Activated CD8-positive, alpha-beta memory T cell treated with anti-CD3 and anti-CD28 coated beads for 1 hour (primary cell): ENCODE measurements around the gene GH1.

ENCODE experiments used
- DNase-seq, 2 donors: peaks; one replicate each; pipeline ENCODE4 v3.0.0-alpha.2; 2020; ENCODE audit warnings: low read depth in 1 of 2; ENCODE audit errors: extremely low read depth in 1 of 2

Gene GH1

DNA sequence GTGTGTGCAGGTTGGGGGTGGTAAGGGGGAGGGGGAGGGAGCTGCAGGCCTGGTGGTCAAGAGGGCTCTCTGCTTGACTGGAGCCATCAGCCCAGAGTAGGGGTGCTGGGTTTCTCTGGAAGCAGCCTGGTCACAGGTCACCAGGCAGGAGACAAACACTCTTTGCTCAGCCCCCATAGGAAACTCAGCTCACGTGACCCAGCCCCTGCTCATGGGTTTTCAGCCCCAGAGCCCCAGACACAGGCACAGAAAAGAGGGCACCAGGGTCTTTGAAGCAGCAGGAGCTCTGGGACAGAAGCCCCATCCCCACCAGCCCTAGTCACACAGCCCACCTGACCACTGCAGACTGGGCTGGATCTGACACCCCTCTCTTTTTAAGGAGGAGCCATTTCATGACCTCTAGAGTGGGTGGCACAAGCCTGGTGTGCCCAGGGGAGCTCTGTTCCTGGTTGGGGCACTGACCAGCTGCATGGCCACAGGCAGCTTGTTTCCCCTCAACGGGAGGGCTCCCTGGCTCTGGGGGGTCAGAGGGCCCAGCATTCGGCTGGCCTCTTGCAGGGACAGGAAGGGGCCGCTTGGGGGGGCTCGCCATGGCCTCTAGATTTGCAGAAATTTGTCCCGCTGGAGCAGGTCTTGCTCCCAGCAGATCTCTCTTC is 27.3 kb upstream of the GH1 start:
- no peak for DNase-seq

DNA sequence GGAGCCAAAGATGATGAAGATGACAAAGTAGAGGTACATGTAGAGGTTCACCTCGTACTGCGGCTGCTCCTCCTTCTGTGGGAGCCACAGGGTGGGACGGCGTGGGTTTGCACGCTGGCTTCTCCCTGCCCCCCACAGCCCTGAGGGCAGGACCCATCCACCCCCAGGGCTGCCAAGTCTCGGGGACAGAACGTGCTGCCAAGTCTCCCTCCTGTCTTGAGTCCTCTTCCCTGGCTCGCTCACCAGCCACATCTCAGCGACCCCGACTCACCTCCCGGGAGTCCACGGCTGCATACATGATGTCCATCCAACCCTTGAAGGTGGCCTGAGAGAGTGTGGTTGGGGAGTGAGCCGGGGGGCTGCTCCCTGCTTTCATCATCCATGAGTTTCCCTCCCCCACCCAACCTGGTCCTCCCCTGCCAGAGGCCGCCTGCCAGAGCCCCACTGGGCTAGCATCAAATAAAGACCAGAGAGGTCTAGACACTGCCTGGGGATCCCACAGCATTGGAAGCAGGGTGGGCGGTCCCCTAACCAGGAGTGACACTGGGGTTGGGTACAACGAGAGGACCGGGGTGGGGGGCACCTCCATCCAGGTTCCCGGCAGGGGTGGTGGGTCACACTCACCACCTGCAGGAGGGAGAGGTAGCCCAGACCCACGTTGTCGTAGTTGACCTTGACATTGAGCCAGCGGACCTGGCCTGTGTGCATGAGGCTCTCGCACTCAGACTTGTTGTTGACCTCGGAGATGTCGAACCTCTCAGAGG is 26.3 kb upstream of the GH1 start:
- no peak for DNase-seq

DNA sequence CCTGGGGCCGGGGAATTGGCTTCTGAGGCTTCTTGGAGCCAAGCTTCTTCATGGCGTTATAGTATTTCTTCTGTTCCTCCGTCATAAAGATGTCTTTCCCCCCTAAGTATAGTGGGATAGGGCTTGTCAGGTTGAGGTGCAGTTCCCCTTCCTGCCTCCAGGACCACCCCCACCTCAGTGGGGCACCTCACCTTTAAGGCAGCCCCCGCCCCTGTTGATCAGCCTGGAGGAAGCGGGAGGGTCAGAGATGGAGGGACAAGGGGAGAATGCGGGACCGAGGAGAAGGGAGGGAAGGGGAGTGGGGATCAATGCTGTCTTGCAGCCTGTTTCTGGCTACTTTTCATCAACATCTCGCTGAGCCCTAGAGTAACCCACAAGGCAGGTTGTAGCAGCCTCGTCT is 25.1 kb upstream of the GH1 start:
- no peak for DNase-seq

DNA sequence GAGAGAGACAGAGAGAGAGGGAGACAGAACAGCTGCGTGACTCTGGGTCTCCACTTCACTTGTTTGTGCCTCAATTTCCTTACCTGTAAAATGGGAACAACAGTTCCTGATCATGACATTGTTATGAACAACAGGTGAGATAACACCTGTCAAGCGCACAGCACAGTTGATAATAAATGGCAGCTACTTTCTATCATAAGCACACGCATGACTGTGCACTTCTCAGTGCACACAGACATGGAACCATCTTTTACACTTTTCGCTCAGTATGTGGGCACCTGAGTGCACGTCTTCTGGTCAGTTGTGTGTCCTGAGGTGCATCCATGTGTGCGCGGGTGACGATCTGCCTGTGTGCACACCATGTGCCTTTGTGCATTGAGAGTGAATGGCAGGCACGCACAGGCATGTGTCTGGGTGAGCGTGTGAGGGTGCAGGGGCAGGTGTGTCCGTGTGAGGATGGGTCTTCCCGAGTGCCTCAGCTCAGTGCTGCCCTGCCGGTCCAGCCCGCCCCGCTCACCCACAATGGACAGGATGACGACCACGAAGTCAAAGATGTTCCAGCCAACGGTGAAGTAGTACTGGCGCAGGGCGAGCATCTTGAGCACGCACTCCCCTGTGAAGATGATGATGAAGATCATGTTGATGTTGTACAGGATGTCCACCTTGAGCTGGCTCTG is 23.8 kb upstream of the GH1 start:
- DNase-seq: no peak

- no peak for DNase-seq
Measured at GRCh38 chr17:63941751-63942150, 23.1 kb upstream of the GH1 start.

- DNase-seq: no peak
Measured at GRCh38 chr17:63941162-63941561, 22.5 kb upstream of the GH1 start.

- DNase-seq: no peak
Measured at GRCh38 chr17:63940584-63940983, 21.9 kb upstream of the GH1 start.

- no peak for DNase-seq
Measured at GRCh38 chr17:63939884-63940283, 21.2 kb upstream of the GH1 start.

GRCh38 chr17:63939401-63939800 is 20.8 kb upstream of the GH1 start:
- DNase-seq: no peak

- no peak for DNase-seq
Measured at GRCh38 chr17:63937920-63938319, 19.3 kb upstream of the GH1 start.

DNA sequence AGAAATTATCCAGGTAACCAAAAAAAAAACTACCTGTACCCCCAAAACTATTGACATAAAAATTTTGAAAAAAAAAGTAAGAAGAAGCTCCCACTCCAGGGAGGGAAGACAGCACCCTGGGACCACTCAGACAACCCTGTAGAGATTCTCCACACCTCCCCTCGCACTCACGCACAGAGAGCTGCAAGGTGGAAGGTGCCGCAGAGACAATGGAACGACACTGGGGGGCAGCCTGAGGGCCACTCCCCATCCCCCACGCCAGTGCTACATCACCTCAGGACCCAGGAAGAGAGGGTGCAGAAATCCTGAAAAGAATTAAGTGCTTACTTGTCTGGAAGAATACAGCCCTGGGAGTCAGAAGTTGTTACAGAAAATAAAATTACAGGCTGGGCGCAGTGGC is 18.7 kb upstream of the GH1 start:
- DNase-seq: no peak

GRCh38 chr17:63934183-63935112 is 15.8 kb upstream of the GH1 start:
- DNase-seq: no peak

GRCh38 chr17:63933598-63933997 is 15.0 kb upstream of the GH1 start:
- no peak for DNase-seq

- DNase-seq: no peak
Measured at GRCh38 chr17:63932721-63933120, 14.1 kb upstream of the GH1 start.

DNA sequence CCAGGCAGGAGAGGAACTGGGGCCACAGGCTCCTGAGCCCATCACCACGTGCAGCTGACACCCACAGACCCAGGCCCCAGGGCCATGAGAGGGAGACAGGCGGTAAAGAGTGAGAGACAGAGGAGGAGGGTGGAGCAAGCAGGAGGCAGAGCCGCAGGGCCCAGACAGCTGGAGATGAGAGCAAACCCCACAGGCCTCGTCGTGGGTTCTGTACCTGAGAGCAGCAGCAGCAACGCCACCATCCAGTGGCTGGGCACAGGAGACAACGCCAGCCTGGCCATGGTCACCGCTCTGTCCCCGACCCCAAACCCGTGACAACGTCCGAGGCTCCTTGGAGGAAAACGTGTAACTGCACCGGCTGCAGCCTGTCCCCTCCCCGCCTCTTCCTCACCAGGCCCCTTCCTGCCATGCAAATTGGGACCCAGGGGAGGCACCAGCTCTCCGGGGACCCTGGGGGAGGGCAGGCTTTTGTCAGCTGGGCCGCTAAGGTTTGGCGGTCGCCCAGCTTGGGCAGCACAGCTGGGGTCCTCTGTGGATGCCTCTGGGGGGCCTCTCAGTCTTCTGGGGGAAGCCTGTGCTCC is 13.4 kb upstream of the GH1 start, which contains the start of gene CD79B:
CD79B (minus strand) TSS at position 351 of the 581 bp plus-strand sequence; CDS start at position 281, 70 bp downstream.
- DNase-seq: no peak

GRCh38 chr17:63930951-63931575 is 12.4 kb upstream of the GH1 start:
- DNase-seq: peak in 1 of 2 donors; percentile 41

DNA sequence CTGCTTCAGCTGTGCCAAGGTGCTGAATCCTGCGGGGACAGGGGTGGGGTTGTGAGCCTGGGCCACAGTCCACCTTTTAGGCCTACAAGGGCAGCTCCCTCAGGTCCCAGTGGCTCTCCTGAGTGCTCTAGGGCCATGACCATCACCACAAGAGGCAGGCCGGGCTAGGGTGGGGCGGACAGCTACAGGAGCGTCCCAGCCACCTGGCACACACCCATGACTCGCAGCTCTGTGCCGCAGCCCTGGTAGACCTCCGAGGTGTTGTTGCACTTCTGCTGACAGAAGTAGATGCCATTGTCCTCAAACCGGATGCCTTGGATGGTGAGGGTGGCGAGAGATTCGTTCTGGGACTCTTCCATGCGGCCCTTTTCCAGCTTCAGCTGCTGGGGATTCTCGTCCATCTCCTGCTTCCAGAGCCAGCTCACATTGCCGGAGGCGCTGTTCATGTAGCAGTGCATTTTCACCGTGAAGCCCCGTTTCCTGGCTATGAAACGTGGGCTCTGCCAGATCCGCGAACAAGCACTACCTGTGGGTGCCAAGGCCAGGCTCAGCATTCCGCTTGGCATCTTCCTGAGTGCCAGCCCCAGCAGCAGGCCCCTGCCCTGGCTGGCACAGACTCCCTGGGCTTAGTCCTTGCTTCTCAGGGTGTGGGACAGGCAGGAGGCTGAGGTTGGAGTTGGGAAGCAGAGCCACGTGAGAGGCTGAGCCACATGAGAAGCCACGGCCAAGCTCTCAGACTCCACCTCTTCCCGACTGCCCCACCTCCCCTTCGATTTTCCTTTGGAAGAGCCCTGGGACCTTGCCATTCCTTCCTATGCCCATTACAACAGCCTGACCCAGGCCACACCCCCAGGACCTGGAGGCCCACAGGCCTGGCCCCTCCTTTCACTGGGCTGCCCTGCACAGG is 11.5 kb upstream of the GH1 start:
- no peak for DNase-seq

DNA sequence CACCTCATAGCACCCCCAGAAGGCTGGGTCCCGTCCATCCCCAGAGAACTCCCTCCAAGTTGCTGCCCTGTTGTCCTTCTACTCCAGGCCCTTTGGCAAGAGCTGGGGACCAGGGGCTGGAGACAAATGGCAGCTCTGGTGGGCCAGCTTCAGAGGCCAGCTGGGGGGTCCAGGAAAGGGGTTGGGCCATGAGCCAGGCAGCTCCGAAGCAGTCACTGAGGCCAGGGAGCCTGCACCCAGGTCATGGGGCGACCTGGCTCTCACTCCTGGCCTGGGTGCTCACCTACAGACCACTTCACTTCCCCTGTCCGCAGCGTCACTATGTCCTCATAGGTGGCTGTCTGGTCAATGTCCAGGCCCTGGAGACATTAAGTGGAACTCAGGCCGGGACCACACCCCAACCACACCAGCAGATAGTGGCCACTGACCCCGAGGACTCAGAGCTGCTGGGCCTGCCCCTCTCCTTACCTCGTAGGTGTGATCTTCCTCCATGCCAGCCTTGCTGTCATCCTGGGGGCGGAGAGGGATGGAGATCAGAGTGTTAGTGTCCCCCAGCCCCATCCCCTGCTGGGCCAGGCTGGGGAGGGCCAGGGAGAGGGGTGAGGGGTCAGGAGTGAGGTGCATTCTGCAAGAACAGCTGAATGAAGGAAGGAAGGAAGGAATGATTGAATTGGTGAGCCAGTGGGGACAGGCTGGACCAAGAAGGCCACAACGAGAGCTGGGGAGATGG is 10.5 kb upstream of the GH1 start:
- DNase-seq: no peak
